NCI-H128 (cell line): Measurements from ENCODE around the gene ZG16B.

Experiments used
- DNase-seq: peaks from one replicate; lab custom pipeline; 2025; ENCODE audit not compliant: unreplicated experiment; lab: John Stamatoyannopoulos, UW

ZG16B gene

DNA sequence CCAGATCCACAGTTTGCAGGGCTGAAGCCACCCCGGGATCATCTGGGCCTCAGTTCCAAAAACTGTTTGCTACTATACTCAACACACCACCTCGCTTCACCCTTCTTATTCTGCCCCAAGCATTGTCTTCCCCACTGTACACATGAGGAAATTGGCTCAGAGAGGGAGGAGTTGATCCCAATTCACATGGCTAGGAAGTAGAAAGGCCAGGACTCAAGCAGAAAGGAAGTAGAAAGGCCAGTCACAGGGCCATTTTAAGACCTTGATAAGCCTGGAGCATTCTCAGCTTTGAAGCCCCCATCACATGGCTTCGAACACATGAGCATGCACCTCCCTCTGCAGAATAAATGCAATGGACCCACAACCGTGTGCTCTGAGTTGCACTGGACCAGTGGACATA lies 35.5 kb downstream of the ZG16B start:
- no peak for DNase-seq

- DNase-seq = no peak
Observed at GRCh38 chr16:2866431-2866830, 36.3 kb downstream of the ZG16B start.

- DNase-seq = no peak
Observed at GRCh38 chr16:2867661-2867986, 37.5 kb downstream of the ZG16B start.

DNA sequence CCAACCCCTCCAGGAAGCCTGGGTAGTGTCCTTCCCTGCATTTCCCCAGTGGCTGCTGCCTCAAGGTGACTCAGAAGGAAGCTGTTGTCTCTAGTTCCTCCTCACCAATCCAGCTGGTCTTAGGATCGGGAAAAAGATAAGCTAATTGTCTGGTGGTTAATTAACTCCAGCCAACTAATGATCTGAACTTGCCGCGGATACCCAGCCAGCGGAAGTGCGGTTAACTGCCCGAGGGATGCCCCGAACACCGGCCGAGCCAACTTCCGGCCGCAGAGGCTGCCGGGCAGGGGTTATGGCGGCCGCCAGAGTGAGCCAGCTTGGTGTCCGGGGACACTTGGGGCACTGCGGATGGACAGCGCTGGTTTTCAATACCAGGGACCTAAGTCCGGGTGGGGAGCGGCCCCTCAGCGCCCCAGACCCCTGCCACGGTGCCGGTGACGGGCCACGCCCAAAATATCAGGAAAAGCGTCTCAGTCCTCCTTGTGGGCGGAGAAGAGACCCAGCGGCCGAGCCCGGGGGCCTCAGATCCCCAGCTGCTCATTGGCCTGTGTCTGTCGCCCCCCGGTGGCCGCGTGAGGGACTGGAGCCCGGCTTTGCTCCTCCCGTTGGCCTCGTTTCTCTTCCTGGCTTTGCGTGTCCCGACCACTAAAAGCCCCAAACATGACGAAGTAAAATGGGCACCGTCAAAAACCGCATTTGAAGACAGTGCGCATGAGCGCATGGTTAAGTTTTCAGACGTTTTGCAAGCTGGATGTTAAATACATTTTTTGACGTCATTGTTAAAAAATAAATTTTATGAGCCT lies 38.1 kb downstream of the ZG16B start:
- peak; percentile 70 for DNase-seq

GRCh38 chr16:2871926-2872325 lies 41.8 kb downstream of the ZG16B start:
- no peak for DNase-seq

DNA sequence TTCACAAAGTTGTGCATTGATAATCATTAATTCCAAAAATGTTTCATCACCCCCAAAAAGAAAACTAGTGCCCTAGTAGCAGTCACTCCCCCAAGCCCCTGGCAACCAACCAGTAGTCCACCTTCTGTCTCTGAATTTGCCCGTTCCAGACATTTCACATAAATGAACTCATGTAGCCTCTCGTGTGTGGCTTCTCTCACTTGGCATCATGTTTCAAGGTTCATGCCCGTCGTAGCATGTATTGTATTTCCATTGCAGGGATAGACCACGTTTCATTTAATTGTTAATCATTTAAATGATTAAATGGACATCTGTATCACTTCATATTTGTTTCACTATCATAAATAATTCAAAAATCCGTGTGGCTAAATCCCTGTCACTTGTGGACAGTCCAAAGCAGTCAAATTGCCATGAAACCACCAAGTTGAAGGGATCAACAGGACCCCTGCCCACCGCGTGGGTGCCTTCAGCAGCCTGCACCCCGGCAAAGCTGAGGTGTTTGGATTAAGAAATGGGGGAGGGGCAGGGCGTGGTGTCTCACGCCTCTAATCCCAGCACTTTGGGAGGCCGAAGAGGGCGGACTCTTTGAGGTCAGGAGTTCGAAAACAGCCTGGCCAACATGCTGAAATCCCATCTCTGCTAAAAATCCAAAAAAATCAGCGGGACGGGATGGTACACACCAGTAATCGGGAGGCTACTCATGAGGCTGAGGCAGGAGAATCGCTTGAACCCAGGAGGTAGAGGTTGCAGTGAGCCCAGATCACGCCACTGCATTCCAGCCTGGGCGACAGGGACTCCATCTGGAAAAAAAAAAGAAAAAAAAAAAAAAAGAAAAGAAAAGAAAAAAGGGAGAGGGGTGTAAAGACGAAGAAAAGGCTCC lies 44.2 kb downstream of the ZG16B start:
- DNase-seq = no peak

GRCh38 chr16:2874912-2875362 lies 44.8 kb downstream of the ZG16B start:
- DNase-seq = no peak

- no peak for DNase-seq
Observed at GRCh38 chr16:2879854-2880508, 49.9 kb downstream of the ZG16B start.
